Measurements from ENCODE around the gene AFF1.
"Not testable (repeated sequence)": the region's sequence is repeated elsewhere in the genome, so short reads cannot be mapped to it uniquely, and the experiment has no call there.

The AFF1 gene

DNA sequence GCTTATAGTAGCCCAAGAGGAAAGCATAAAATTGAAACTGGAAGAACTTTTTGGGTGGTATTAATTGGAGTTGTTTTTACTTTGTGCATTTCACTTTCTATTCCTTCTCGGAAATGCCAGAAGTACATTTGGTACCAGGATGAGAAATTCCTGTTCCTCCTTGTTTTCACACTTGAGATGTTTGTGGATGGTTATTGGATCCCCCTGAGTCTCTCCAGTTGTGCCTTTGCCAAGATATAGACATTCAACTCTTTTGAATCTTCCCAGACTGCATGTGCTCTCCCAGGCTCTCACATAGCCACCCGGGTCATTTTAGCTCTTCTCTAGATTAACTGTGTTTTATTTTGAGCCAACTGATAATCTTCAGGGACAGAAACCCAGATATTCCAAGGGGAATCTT lies 120.5 kb downstream of the AFF1 start:
- DNase-seq (ENCODE audit: low read depth in 2 of 2), result no peak

DNA sequence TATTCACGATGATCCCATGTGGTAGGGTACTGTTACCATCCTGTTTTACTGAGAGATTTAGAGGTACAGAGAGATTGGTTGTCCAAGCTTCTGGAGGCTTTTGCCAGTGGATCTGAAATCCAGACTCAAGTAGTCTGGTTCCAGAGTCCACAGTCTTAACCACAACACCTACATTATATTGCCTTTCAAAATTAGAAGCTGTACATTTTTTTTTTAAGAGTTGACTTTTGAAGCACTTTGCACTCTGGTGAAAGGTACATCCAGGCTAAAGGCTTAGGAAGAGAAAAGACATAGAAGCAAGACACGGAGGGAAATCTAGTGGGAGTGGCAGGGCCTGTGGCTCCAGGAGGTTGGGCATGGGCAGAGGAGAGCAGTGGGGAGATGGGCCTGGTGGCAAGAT lies 122.1 kb downstream of the AFF1 start:
- DNase-seq (ENCODE audit: low read depth in 2 of 2), result no peak

DNA sequence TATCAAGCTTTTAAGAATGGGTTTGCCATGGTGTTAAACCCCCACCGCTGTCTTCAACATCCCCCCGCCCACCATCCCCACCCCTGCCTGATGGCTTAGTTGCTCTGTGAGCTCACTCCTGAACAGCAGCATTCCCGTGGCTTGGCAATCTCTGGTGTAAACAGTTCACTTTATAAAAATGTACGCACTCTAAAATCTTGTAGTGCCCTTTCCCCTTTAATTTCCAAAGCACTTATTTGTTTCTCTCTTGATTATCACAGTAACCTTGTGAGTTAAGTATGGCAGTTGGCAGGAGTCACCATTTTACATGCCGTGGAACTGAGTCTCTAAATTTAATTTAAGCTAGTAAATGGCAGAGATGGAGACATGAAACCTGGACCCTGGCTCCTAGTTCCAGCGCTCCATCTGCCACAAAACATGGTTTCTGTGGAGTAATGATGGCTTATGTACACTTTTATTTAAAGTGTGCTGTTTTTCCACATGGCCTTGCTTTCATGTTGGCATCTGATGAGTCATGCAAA lies 123.1 kb downstream of the AFF1 start:
- no peak for DNase-seq (ENCODE audit: low read depth in 2 of 2)

DNA sequence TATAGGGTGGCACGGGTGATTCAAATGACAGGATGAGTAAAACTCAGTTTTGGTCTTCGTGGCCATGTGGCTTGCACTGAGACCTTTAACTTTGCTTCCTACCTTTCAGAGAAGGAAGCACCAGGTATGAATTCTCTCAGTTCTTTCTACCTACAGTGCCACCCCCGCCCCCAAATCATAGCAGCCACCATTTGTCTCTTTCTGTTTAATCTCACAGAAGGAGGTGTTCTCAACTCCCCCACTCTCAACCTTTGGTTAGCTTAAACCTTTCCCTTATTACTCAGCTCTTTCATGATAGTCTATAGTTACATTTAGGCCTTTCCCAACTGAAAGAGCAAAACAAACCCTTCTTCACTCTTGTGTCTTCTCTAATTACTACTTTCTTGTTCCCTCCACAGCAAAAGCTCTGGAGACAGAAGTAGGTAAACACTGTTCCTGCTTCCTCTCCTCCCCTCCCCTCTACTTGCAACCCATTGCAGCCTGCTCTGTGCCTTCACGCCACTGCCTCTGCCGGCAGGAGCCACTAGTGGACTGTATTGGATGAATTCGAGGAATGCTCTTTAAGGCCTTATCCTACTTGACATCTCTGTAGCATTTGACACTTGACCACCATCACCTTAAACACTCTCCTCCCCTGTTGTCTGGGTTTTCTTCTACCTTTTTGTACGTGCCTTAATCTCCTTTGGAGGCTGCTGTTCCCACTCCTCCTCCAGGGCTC lies 123.7 kb downstream of the AFF1 start:
- peak; percentile 41 to 45 for DNase-seq (ENCODE audit: low read depth in 2 of 2)

DNA sequence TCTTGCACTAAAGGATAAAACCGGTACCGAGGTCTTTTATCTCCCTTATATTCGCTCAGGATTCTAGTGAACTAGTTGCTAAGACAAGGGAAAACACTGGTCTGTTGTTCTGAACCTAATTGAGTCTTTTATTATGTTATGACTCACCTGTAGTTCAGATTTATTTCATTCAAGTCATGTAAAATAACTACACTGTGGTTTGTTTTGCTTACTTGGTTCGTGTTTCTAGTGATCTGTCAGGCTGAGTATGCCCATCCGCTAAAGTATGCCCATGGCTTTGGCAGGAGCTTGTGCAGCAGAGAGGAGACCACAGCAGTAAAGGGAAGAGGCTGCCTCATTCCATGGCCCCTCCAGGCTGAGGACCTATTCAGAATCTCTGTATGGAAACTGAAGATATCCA lies 126.1 kb downstream of the AFF1 start:
- no peak for DNase-seq (ENCODE audit: low read depth in 2 of 2)

DNA sequence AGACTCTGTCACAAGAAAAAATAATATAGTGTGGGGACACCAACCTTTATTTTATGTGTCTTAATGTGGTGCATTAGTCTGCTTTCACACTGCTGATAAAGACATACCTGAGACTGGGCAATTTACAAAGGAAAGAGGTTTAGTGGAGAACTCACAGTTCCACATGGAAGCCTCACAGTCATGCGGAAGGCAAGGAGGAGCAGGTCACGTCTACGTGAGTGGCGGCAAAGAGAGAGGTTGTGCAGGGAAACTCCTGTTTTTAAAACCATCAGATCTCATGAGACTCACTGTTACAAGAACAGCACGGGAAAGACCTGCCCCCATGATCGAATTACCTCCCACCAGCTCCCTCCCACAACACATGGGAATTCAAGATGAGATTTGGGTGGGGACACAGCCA lies 130.2 kb downstream of the AFF1 start:
- no peak for DNase-seq (ENCODE audit: low read depth in 2 of 2)

DNA sequence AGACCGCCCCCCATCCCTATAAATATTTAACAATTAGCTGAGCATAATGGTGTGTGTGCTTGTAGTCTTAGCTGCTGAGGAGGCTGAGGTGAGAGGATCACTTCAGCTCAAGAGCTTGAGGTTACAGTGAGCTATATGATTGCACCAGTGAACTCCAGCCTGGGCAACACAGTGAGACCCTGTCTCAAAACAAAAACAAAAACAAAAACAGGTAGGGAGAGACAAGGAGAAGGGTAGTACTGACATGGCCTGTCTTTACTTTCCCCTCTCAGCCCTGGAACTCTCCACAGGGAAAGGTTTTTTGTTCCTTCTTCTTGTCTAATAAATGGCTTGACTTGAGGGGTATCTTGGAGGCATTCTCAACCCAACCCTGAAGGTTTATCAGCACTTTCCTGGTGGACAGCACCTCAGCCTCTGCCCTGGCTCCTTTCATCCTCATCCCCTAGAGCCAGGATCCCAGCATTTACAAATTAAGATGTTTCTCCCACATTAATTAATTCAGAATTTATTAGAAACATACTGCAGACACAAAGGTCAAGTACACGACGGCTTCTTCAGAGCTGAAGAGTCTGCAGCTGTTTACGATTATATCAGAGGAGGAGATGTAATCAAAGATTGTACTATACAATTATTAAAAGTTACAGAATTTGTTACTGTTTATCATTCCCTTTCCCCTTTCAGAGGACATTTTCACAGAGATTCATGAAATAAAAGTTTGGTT lies 131.8 kb downstream of the AFF1 start:
- no peak for DNase-seq (ENCODE audit: low read depth in 2 of 2)

DNA sequence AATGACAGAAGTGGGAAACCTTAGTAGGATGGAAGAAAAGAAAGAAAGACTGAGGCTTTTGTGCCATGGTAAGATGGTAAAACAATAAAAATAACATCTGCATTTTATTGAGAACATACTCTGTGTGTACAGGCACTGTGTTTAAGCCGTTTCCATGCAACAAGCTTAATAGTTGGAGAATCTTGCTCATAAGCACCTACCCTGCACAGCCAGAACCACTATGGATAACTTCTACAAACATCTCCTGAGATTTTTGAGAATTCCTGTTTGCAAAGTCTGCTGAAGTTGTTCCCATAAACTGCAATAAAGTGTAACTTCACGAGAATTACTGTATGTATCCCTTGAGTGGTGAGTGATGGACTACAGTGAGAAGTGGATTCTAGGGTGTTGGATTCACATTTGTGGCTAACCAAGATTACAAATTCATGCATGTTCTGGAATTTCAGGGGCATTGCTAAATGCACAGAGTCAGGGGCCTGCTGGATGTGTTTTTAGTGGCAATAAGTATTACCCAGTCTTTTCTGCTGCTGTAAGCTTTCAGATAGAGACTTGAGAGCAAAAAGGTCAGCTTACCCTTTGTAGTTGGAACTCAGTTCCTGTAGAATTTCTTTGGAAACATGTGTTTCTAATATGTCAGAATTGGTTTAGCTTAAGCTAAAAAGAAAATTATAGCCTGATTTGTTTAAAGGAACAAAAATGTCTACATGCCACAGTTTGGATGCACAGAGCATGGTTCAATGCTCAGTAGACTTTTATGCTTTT lies 132.5 kb downstream of the AFF1 start:
- DNase-seq (ENCODE audit: low read depth in 2 of 2), result no peak

DNA sequence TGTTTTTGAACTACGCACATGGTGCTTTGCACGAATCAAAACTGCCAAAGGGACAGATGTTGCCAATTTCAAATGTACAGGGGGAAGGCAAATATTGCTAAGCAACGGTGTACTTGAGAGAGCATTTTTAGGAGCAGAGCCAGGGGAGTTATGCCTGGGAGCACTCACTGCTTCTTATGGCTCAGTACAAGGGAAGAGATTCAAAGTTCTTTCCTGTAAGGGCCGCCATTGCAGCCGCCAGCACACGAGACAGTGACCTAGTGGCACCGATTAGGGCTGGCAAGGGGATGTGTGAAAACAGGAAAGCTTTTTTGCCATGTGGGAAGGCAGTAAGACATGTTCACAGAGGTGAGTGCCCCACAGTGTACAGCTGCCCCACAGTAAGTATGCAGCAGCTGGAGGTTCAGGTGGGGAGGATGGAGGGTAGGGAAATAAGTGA lies 133.8 kb downstream of the AFF1 start:
- DNase-seq (ENCODE audit: low read depth in 2 of 2), result no peak

DNA sequence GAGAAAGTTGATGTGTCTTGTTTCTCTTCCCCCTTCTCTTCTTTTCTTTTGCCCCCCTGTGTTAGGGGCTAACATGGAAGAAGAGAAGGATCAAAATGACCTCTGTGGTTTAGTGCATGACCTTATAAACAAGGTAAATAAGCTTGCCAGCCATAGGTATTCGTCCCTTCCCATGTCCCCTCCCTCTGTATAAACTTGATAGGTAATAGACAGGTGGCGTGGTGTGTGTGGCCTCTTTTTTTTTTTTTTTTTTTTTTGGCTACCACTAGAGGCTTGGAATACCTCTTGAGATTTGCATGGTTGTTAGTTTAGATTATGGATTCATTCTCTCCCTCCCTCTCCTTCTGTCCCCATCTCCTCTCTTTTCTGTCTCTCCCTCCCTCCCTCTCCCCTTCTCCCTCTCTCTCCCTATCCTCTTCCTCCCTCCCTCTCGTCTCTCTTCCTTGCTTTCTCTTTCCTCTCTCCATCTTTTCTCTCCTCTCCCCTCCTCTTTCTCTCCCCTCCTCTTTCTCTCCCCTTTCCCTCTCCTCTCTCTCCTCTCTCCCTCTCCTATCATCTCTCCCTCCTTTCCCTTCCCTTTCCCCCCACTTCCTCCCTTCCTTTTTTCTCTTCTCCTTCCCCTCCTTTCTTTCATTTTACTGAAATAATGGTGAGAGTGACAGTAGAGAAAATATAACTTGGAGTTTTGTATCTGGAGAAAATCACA lies 134.4 kb downstream of the AFF1 start:
- no peak for DNase-seq (ENCODE audit: low read depth in 2 of 2)

DNA sequence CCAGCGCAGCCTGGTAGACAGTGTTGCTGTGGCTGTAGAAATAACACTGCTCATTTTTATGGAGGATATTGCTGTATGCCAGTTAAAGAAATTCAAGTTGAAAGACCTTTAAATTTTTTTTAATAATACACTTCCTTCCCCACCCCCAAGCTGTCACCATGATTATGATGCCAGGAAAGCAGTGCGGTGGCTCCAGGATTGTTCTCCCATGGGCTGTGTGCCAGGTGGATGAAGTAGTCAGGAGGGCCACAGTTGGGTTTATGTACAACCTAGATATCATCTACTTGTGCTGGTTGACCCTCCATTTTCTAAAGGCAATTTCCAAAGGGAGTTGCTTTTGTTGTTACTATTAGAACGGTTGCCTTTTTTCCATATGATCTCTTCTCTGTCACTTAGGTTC lies 136.6 kb downstream of the AFF1 start:
- no peak for DNase-seq (ENCODE audit: low read depth in 2 of 2)

DNA sequence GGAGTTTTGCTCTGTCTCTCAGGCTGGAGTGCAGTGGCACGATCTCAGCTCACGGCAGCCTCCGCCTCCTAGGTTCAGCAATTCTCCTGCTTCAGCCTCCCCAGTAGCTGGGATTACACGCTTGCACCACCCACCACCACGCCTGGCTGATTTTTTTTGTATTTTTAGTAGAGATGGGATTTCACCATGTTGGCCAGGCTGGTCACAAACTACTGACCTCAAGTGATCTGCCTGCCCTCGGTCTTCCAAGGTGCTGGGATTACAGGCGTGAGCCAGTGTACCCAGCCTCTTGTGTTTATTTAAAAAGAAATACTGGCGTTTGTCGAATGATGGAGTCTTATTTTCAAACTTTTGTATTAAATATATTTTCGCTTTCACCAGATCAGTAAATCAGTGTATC lies 137.7 kb downstream of the AFF1 start:
- DNase-seq (ENCODE audit: low read depth in 2 of 2), result not testable (repeated sequence)

DNA sequence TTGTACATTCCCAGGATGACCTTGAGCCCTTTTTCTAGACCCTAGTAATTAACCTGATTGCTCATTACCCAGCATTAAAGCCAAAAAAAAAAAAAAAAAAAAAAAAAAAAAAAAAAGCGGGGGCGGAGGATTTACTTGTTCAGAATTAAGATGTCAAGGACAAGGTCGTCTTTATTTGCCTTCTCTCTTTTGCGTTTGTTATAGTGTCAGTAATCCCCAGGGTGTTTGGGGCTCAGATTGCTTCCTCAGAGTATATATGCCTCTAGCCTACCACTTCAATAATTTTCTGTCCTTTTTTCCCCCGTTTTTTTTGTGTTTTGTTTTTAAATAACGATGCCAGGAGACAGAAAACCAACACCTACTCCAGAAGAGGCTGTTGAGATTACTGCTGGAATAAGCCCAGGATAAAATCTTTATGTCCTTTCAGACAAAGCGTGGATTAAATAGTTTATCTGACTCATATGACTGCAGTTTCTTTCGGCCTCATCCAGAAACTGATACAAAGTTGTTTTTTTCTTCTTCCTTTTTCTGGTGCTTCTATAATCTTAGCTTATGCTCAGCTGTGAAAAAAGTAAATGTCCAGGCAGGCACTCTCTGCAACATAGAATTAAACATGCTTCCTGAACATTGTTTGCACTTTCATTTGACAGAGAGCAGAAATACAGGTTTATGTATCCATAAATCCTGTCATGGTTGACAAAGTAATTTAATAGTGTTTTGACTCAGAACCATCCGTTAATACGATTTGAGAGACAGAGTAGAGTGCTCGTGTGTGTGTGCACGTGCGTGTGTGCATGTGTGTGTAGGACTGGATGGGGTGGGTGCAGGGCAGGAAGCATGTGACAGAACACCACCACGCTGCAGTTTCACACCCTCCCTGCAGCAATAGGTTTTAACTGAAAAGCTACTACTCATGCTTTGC lies 138.6 kb downstream of the AFF1 start:
- DNase-seq (ENCODE audit: low read depth in 2 of 2), result peak; percentile 58 to 64

DNA sequence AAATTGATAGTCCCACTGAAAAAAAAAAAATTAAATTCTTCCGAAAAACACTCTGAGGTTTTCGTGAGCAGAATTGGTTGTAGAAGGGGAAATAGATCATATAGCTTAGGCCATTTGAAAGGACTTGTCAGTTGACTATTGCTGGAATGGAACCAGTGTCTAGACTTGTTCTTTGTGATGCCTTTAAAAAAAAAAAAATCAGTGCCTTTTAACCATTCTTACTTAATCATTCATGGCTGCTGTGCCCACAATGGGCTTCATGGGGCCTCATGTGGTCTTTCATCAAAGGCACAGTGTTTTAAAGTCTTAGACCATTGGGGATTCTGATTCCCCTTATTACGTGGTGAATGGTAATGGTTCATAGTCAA lies 139.3 kb downstream of the AFF1 start:
- no peak for DNase-seq (ENCODE audit: low read depth in 2 of 2)

DNA sequence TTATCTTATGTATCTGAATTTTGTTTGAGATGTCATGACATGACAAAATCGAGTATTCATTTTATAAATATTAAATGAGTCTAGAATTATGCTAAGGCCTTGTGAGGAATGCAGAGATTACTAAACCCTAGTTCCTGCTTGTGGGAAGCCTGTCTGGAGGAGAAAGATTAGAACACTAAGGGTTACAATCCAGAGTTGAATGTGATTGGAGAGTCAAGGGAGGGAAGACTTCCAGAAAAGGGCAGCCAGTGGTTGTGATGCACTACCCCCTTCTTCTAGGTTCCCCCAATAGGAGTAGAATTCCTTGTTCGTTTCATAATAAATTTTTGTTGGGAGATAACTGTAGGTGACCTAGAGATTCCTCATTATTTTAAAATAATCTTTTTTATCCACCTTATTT lies 141.1 kb downstream of the AFF1 start:
- no peak for DNase-seq (ENCODE audit: low read depth in 2 of 2)

DNA sequence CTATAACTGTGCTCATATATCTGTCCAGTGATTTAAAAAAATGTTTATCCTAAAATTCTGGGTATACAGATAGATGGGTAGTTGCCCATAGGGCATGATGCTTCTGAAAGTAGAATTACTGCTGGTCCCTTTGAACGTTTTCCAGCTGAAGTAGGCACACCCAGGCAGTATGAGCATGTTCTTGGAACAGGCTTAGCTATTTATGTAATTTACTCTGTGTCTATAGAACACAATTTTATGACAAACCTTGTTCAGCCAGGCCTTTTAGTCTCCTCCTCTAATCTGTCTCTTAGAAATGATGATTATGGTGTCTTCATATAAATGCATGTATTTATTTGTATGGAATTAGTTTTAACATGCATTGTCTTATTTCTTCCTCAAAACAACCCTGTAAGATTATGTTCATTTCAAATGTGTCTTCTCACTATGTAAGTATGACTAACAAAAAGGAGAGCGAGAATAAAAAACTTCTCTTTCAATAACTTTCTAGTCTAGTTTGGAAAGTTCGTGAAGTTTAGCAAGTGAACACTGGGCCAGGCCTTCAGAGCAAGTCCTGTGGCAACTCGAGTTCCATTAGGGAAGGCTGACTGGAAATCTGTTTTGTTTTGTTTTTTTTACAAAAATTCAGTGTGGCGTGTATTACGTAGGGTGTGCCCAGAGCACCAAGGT lies 142.0 kb downstream of the AFF1 start:
- DNase-seq (ENCODE audit: low read depth in 2 of 2), result no peak

DNA sequence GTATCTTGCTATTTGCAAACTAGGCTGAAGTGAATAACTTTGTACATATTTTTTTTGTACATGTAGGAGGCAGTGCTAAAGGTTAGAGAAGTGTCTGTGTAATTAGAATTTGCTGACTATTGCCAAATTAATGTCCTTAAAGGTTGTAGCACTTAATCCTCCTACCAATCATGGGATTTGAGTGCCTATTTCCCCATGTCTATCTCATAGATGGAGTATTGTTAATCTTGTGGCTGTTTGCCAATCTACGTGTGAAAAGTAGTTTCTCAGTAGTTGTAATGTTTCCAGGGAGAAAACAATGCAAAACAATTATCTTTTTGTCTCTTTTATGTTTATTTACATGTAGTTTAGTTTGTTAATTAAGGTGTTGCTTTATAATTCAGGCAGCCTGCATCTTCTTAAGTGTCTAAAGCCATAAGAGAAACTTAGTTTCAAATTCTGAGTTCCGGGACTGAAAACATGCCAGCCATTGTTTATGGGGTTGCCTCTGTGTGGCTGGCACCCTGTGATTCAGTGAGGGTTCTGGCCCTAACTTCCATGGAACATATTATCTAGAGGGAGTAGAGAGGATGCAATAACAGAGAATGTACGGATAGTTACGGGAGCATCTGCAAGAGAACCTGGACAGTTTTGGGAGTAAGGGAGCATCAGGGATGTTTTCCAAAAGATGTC lies 143.2 kb downstream of the AFF1 start:
- no peak for DNase-seq (ENCODE audit: low read depth in 2 of 2)

DNA sequence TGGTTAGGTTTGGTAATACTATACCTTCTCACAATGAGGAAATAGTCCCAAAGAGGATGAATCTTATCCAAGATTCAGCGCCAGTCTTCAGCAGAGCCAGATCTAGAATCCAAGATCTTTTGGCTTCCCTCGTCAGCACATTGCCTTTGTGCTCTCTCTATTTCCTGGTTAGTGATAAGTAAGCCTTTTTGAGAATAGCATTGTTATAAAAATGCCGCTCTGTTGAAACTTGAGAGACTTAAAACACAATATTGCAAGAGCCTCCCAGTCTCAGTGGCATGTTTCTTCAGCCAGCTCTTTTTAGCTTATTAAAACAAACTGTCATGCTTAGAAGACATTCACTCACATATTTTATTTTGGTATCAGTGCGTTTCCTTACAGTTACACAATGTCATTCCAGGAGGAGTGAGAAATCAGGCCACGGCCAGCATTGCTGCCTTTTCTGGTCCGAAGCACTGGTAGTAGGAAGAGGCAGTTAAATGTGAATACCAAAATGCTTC lies 144.2 kb downstream of the AFF1 start:
- DNase-seq (ENCODE audit: low read depth in 2 of 2), result no peak

DNA sequence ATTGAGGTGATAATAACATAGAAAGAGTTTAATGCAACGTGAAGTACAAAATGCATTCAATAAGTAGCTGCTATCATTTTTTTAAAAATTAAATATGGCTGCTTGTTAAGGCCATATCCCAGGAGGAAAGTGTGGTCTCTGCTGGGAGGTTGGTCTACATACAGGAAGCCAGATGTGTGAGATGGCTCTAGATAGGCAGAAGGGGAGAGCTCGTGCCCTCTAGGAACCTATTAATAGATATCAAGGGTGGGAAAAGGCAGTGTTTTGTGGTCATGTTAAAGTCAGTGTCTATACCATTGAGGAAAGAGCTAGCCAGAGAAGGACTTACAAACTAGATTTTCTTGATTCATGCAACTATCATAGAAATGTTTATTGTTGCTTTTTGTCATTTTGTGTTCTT lies 145.2 kb downstream of the AFF1 start:
- no peak for DNase-seq (ENCODE audit: low read depth in 2 of 2)

DNA sequence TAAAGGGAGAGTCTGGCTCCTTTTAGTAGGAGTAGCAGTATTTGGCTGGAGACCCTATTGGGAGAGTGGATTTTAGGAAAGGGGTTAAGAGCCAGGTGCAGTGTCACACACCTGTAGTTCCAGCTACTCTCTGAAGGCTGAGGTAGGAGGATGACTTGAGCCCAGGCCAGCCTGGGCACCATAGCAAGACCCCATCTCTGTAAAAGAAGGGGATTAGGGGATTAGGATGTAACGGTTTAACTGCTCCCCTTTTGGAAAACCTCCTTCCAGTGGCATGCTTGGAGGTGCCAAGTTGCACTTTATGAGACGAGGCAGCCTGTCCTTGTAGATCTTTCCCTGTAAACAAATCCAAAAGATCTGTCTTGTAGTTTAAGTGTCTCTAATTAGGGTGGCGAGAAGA lies 145.7 kb downstream of the AFF1 start:
- DNase-seq (ENCODE audit: low read depth in 2 of 2), result no peak

Data from stimulated activated CD4-positive, alpha-beta T cell treated with anti-CD3 and anti-CD28 coated beads, Interleukin-15, amount 100 ng/mL, for 48 hours (primary cell).